ENCODE data around the gene TRIM39.
"Not testable (repeated sequence)": the region's sequence is repeated elsewhere in the genome, so short reads cannot be mapped to it uniquely, and the experiment has no call there.

The TRIM39 gene

DNA sequence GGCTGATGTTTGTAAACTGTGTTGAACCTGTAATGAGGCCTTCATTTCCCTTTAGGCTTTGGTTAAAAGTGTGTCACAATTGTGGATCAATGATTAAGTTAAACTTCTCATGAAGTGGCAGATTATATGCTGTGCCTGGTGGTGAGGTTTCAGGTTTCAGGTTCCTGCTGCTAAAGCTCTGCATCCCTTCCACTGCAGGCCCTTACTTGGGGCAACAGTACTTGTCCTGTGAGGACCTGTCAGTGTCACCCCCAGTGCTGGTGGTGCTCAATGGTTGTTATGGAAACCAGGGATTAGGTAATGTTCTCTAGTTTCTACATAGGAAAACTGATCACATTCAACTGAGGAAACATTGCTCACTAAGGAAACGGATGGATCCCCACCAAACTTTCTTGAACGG, 36.7 kb downstream of the TRIM39 start:
- no peak for DNase-seq (ENCODE audit: low spot score)

DNA sequence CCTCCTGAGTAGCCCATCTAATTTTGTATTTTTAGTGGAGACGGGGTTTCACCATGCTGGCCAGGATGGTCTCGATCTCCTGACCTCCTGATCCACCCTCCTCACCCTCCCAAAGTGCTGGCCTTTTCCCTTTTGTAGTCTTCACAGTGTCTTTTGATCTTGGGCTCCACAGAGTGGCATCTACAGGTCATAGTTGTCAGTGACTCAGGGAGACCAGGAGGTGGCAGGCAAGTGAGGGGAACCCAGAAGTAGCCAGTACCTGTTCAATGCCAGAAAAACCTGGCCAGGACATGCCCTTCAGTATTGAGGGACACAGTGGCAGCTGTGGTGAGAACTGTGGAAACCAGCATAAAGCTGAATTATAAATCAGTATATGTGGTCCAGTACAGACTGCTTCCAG, 37.9 kb downstream of the TRIM39 start:
- DNase-seq (ENCODE audit: low spot score): no peak

DNA sequence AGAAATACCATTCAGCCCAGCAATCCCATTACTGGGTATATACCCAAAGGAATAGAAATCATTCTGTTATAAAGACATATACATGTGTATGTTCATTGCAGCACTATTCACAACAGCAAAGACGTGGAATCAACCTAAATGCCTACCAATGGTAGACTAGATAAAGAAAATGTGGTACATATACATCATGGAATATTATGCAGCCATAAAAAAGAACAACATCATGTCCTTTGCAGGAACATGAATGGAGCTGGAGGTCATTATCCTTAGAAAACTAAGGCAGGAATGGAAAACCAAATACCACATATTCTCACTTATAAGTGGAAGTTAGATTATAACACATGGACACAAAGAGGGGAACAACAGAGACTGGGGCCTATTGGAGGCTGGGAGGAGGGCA, 42.6 kb downstream of the TRIM39 start:
- DNase-seq (ENCODE audit: low spot score): not testable (repeated sequence)

DNA sequence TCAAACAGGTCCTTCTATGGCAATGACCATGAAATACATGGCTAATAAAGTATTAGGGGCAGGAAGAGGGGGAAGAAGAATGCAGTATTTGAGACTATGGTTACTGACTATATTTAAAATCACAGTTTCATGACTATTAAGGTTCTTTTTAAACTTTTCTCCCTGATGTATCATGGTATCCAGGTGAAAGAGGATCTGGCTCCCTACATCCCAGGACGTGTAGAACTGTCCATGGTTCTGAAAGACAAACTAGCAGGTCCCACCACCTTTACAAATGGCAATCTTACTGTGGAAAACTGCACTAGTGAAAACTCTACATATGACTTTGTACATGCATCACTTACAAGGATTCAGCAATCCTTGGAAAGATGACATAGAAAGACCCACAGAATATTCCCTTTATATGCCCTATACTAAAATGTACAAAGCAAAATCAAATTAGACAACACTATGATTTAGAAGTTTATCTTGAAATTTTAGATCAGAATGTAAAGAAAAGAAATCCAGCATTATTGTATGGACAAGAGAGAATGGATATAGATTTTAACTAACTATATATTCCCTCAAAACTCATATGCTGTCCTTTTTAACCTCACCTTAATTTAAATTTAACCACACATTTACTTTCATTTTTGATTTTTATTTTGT, 51.7 kb downstream of the TRIM39 start:
- DNase-seq (ENCODE audit: low spot score): no peak

DNA sequence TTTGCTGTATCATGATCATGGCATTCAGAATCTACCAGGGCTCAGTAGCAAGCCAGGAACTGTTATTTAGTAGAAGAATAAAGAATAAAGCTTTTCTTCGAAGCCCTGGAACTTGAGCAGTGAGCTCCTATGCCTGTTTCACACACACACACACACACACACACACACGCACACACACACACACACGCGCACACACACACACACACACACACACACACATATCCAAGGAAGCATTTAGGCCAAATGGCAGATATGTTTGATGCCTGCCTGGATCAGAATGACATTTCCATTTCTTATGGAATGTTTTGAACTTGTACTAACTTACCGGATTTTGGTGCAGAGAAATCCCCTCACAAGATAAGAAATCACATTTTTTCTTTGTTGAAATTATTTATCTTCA, 53.7 kb downstream of the TRIM39 start:
- DNase-seq (ENCODE audit: low spot score): no peak

DNA sequence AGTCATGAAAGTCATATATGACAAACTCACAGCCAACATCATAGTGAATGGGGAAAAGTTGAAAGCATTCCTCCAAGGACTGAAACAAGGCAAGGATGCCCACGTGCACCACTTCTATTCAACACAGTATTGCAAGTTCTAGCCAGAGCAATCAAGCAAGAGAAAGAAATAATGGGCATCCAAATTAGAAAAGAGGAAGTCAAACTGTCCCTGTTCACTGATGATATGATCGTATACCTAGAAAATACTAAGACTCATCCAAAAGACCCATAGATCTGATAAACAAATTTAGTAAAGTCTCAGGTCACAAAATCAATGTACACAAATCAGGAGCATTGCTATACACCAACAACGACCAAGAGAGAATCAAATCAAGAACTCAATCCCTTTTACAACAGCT, 59.4 kb downstream of the TRIM39 start:
- DNase-seq (ENCODE audit: low spot score): no peak

DNA sequence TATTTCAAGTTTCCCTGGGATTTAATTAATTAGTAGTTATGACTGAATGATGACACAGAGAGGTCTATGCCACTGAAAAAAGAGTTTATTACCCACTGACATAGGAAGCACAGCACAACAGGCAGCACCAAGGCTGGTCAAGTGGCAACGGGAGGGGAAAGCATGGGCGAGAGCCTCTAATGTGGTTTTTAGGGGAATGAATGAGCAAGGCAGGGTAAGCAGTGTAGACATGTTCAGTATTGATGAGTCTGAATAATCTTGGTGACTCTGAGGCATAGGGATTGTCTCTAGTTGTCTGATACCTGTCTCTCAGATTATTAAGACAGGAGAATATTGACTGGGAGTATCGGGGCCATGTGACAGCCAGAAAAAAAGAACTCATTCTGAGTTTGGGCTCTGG, 64.5 kb downstream of the TRIM39 start:
- no peak for DNase-seq (ENCODE audit: low spot score)
